ENCODE measurements around the gene SLC9A9.

The SLC9A9 gene

DNA sequence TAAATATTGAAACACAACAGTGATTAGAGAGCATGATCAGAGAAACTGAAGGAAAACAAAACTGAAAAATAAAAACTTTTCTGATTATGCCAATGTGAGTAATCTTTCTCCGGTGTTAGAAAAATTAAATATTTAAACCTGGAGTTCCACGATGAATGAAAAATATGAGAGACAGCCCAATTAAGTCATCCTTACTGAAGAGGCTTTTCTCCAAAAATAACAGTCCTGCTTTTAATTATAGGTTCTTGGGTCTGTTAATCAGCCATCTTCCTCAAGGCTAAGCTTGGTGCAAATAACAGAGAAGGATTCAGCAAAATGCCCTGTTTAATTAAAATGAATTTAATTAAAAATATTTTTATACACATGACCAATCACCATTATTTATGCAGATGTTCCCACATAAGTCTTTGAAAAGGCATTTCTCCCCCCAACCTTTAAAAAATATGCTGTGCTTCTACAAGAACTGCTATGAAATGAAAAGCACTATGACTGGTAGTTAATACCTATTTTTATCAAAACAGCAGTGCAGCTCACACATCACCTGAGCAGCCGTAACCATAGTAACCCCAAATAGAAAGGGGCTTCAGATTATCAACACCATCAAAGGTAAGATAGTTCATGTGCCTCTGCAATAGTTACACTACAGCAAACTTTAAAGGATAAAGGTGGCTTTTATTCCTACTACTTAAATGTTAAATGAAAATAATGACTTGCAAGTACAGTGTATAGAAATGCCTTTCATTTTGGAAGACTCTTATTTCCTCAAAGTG lies 175.7 kb downstream of the SLC9A9 start:
- no peak overlapping the region for H3K27ac Mint-ChIP-seq
- peaks cover 10% of the 10 kb centered on the region for H3K4me1 Mint-ChIP-seq (ENCODE audit: low read depth)

DNA sequence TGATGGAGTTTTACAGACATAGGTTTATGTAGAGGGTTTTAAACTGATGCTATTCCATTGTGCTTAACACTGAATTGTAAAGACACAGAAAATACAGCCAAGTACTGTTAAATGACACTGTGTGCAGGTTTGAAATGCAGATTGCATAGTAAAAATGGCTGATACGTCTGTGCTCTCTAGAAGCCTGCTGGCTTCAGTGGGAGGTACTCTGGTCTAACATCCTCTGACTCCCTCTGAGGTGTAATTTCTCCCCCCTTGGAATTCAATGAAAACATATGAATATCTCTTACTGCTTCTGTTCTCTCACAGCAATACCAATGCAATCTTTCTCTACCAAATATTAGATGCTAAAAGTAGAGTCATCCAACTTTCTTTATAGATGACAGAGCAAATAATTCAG lies 176.6 kb downstream of the SLC9A9 start:
- H3K27ac Mint-ChIP-seq = no peak overlapping the region
- no peaks in the 10 kb centered on the region for H3K36me3 Mint-ChIP-seq (ENCODE audit: low read depth)
- H3K27me3 Mint-ChIP-seq = no peaks in the 10 kb centered on the region
- H3K4me3 Mint-ChIP-seq = no peak overlapping the region
- intact Hi-C loops (cut with micrococcal nuclease) = loop anchor here (5.0 to 10.0 kb wide), 3 partner anchors 237 to 617 kb away; no protein-coding TSS in a partner anchor
- H3K4me1 Mint-ChIP-seq (ENCODE audit: low read depth) = peaks cover 10% of the 10 kb centered on the region
- no peaks in the 10 kb centered on the region for H3K9me3 Mint-ChIP-seq

More for the DNA sequence above, 175.7 kb downstream of the SLC9A9 start:
- no peaks in the 10 kb centered on the region for H3K9me3 Mint-ChIP-seq
- H3K27me3 Mint-ChIP-seq = no peaks in the 10 kb centered on the region
- intact Hi-C loops (cut with micrococcal nuclease) = loop anchor here (5.0 to 10.0 kb wide), 3 partner anchors 238 to 618 kb away; no protein-coding TSS in a partner anchor
- H3K36me3 Mint-ChIP-seq (ENCODE audit: low read depth) = no peaks in the 10 kb centered on the region
- no peak overlapping the region for H3K4me3 Mint-ChIP-seq

DNA sequence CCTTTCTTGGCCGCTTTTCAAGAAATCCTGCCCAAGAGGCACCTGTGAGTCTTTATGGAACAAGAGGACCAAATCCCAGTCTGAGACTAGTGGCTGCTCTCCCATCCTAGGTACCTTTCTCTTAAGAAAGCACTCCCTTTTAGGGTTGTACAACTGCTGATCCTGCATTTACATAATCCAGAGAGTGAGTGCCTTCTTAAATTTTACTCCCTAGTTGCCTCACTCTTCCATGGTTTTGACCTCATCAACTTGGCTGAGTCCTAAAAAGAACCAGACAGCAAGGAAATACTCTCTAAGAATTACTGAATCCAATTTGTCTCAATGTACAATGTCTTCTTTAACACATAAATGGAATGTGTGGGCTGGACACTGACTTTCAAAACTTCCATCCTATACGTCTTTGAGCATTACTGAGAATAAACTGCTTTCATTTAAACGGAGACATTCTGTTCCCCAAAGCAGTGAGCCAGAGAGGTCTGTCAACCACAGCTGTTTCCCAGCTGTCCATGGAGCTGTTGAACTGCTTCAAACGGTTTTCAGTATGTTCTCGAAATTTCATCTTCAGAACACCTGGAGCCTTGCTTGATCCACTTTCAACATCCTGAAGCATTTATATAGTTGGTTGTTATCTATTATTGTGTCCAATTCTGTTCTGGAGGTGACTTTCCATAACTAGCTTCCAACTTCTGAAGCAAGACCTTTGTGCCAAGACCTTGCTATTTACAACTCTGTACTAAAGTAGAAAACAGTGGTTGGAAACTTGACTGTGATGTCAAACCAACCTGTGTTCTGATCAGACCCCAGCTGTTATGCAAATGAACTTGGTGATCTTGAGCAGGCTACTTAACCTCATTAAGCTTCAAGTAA lies 179.1 kb downstream of the SLC9A9 start:
- Mint-ChIP-seq H3K27me3 (no peaks in the 10 kb centered on the region), H3K9me3 (peaks cover 6% of the 10 kb centered on the region), H3K4me1 (ENCODE audit: low read depth) (peaks cover 7% of the 10 kb centered on the region), H3K36me3 (ENCODE audit: low read depth) (no peaks in the 10 kb centered on the region), H3K27ac (no peak overlapping the region), H3K4me3 (no peak overlapping the region)
- intact Hi-C loops (cut with micrococcal nuclease) = no loop called here

DNA sequence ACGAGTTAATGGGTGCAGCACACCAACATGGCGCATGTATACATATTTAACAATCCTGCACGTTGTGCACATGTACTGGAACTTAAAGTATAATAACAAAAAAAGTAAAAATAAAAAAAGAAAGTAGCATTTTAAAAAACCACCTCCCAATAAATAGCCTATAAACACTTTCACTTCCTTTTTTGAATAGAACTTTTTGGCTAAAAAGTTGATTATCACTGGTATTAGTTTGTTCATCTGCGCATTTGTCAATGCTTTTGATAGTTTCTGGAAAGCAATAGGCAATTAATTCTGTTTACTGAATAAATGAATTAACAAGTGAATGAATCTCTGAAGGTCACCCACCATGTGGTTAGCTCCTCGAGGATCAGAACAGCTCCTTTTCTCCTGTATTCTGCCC lies 179.9 kb downstream of the SLC9A9 start:
- Mint-ChIP-seq H3K9me3 (peaks cover 13% of the 10 kb centered on the region), H3K4me3 (no peak overlapping the region), H3K27ac (no peak overlapping the region), H3K27me3 (no peaks in the 10 kb centered on the region), H3K4me1 (ENCODE audit: low read depth) (peaks cover 4% of the 10 kb centered on the region), H3K36me3 (ENCODE audit: low read depth) (peaks cover 3% of the 10 kb centered on the region)
- intact Hi-C loops (cut with micrococcal nuclease) = no loop called here

DNA sequence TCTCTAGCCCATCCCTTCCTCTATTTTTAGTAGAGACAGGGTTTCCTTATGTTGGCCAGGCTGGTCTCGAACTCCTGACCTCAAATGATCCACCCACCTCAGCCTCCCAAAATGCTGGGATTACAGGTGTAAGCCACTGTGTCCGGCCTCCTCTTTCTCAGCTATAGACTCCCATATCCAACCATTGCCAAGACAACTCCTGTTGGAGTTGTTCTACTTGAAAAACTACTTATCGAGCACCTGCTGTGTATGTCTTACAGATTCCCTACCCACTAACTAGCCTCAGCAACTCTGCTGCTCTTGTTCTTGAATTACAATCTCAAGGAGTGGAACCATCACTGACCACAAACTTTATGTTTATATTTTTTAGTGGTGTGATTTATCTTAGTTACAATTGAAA lies 186.6 kb downstream of the SLC9A9 start:
- Mint-ChIP-seq H3K36me3 (ENCODE audit: low read depth) (peaks cover 5% of the 10 kb centered on the region), H3K27ac (no peak overlapping the region), H3K4me1 (ENCODE audit: low read depth) (no peaks in the 10 kb centered on the region)

DNA sequence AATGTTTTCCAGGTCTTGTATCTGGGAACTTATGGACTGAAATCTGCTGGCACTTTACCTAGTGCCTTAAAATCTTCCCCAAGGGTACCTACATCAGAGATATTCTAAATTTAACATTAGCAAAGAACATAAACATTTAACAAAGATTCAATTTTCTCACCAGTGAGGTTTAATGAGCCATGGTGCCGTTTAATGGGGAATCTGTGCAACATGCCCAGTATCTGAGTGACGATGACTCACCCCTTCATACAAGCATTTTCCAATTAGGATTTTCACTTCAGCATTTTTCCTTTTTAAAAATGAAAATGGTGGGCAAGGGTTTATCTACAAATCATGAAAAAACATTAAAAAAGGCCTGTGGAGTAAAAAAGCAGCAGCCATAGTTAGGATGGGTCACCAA lies 189.4 kb downstream of the SLC9A9 start:
- H3K27ac Mint-ChIP-seq = no peak overlapping the region
- intact Hi-C loops (cut with micrococcal nuclease) = no loop called here
- peaks cover 5% of the 10 kb centered on the region for H3K36me3 Mint-ChIP-seq (ENCODE audit: low read depth)
- H3K9me3 Mint-ChIP-seq = peaks cover 16% of the 10 kb centered on the region
- no peak overlapping the region for H3K4me3 Mint-ChIP-seq
- no peaks in the 10 kb centered on the region for H3K4me1 Mint-ChIP-seq (ENCODE audit: low read depth)
- H3K27me3 Mint-ChIP-seq = no peaks in the 10 kb centered on the region

More for the DNA sequence above, 186.6 kb downstream of the SLC9A9 start:
- Mint-ChIP-seq H3K9me3 (peaks cover 25% of the 10 kb centered on the region), H3K27me3 (no peaks in the 10 kb centered on the region), H3K4me3 (no peak overlapping the region)
- intact Hi-C loops (cut with micrococcal nuclease) = no loop called here

DNA sequence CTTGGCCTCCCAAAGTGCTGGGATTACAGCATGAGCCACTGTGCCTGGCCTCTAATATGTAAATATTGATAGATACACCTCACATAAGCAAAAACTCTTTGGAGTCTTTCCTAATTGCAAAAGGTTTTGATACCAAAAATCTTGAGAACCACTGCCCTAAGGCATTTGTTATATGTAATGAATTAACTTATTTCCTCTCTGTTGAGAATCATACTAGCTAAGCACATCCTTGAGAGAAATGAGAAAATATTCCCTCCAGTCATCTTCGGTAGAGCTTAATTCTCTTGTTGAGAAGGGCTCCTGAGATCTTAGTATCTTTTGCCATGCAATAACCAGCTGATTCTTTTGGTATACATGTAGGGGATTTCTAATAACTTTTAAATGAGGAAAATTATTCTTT lies 190.2 kb downstream of the SLC9A9 start:
- H3K4me1 Mint-ChIP-seq (ENCODE audit: low read depth) = no peaks in the 10 kb centered on the region
- H3K4me3 Mint-ChIP-seq = no peak overlapping the region
- H3K36me3 Mint-ChIP-seq (ENCODE audit: low read depth) = no peaks in the 10 kb centered on the region
- intact Hi-C loops (cut with micrococcal nuclease) = no loop called here
- no peaks in the 10 kb centered on the region for H3K27me3 Mint-ChIP-seq
- H3K9me3 Mint-ChIP-seq = peaks cover 9% of the 10 kb centered on the region
- no peak overlapping the region for H3K27ac Mint-ChIP-seq

DNA sequence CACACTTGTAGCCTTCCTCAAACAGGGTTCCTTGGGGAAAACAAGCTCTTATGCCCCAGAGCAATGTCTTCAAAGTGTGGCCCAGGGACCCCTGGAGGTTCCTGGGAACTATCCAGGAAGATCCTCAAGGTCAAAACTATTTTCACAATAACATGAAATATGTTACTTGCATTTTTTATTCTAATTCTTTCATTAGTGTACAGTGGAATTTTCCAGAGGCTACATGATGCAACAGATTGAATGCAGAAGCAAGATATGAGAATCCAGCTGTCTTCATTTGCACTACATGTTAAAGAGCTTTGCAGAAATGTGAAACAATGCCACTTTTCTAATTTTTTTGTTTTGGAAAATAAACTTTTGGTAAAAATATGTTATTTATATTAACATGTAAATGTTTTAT lies 190.9 kb downstream of the SLC9A9 start:
- intact Hi-C loops (cut with micrococcal nuclease) = no loop called here
- Mint-ChIP-seq H3K4me3 (no peak overlapping the region), H3K36me3 (ENCODE audit: low read depth) (no peaks in the 10 kb centered on the region), H3K4me1 (ENCODE audit: low read depth) (no peaks in the 10 kb centered on the region), H3K9me3 (peaks cover 8% of the 10 kb centered on the region), H3K27me3 (no peaks in the 10 kb centered on the region), H3K27ac (no peak overlapping the region)

DNA sequence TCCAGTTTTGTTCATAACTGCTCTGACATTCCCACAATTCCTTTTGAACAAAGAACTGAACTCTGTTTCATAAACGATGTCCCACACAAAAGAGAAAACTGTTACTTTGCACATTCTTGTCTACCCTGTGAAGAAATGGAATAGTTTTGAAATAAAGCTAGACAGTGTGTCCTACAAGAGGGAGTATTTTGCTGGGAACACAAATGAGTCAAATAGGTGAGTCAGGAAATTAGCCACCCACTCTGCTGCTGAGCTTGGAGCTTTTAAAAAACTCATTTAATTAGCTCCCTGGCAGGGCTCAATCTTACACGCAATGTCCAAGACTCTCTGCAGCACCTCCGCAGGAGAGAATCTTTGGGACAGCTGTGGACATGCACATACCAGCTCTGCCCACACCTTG lies 193.4 kb downstream of the SLC9A9 start:
- intact Hi-C loops (cut with micrococcal nuclease) = no loop called here
- Mint-ChIP-seq H3K27me3 (no peaks in the 10 kb centered on the region), H3K4me3 (no peak overlapping the region), H3K4me1 (ENCODE audit: low read depth) (peaks cover 6% of the 10 kb centered on the region), H3K27ac (no peak overlapping the region), H3K9me3 (no peaks in the 10 kb centered on the region), H3K36me3 (ENCODE audit: low read depth) (peaks cover 7% of the 10 kb centered on the region)

DNA sequence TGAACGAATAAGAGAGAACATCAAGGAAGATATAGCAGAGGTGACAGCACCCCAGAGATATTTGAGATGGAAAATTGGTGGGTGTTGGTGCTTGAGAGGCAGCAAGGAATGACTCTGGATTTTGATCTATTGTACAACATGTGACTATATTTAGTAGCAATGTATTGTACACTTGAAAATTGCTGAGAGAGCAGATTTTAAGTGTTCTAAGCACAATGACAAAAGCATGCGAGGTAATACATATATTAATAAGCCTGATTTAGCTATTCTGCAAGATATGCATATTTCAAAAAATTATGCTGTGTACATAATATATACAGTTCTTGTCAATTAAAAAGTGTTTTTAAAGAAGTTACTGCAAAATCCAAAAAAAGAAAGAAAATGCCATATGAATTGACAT lies 194.3 kb downstream of the SLC9A9 start:
- H3K27me3 Mint-ChIP-seq = no peaks in the 10 kb centered on the region
- no peaks in the 10 kb centered on the region for H3K9me3 Mint-ChIP-seq
- intact Hi-C loops (cut with micrococcal nuclease) = no loop called here
- no peak overlapping the region for H3K27ac Mint-ChIP-seq
- peaks cover 6% of the 10 kb centered on the region for H3K4me1 Mint-ChIP-seq (ENCODE audit: low read depth)
- H3K4me3 Mint-ChIP-seq = no peak overlapping the region
- peaks cover 10% of the 10 kb centered on the region for H3K36me3 Mint-ChIP-seq (ENCODE audit: low read depth)

DNA sequence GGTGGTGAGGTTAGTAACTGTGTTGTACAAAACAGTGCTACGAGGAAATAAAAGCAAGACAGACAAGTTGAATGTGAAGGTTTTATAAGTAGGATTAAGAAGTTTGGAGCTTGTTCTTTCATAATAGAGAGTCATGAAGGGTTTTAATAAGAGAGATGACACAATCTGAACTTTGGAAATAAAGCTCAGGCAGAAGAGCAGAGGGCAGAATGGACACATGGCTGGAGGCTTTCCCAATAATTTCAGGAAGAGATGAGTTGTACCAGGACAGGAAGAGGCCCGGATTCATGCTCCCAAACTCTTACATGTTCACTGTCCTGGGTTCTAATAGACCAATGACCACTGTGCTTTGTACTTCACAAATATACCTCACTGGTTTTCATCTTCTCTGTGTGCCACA lies 194.8 kb downstream of the SLC9A9 start:
- intact Hi-C loops (cut with micrococcal nuclease) = no loop called here
- no peaks in the 10 kb centered on the region for H3K27me3 Mint-ChIP-seq
- H3K36me3 Mint-ChIP-seq (ENCODE audit: low read depth) = peaks cover 10% of the 10 kb centered on the region
- H3K4me1 Mint-ChIP-seq (ENCODE audit: low read depth) = peaks cover 6% of the 10 kb centered on the region
- no peaks in the 10 kb centered on the region for H3K9me3 Mint-ChIP-seq
- H3K27ac Mint-ChIP-seq = no peak overlapping the region
- H3K4me3 Mint-ChIP-seq = no peak overlapping the region

DNA sequence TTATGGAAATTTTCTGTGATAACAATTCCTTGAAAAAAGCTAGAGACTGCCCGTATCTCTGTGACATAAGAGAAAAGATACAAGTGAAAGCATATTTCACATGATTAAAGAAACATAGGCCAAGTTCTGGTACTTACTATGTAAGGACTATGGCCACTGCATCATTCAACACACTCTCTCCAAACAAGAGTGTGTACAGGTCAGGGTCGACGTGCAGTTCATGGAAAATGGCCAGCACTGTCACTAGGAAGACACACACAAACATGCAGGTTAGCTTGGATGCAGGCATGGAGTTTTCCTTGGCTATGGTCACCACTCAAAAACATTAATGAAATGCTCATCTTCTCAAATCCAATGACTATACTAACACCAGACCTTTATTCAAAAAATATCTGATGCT lies 196.2 kb downstream of the SLC9A9 start:
- Mint-ChIP-seq H3K4me1 (ENCODE audit: low read depth) (peaks cover 6% of the 10 kb centered on the region), H3K36me3 (ENCODE audit: low read depth) (peaks cover 10% of the 10 kb centered on the region), H3K27me3 (no peaks in the 10 kb centered on the region), H3K4me3 (no peak overlapping the region), H3K9me3 (no peaks in the 10 kb centered on the region), H3K27ac (no peak overlapping the region)
- intact Hi-C loops (cut with micrococcal nuclease) = no loop called here

DNA sequence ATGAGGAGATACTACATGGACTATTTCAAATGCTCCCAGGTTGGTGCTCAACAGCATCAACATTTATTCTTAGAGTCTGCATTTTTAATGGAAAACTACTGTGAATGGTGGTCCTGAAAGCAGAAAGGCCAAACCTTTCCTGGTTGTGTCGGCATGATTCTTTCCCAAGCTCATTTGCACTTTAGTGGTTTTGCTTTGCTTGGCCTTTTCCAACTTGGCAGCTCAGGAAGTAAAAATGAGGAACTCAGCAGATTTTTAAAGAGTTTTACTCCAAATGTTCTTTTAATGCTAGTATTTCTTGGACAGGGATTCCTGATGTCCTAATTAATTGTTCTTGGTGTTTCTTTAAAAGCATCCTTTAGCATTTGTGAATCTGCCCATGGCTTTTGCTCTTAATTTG lies 197.4 kb downstream of the SLC9A9 start:
- Mint-ChIP-seq H3K9me3 (no peaks in the 10 kb centered on the region), H3K36me3 (ENCODE audit: low read depth) (peaks cover 10% of the 10 kb centered on the region), H3K27me3 (no peaks in the 10 kb centered on the region), H3K4me1 (ENCODE audit: low read depth) (peaks cover 6% of the 10 kb centered on the region), H3K4me3 (no peak overlapping the region), H3K27ac (no peak overlapping the region)
- intact Hi-C loops (cut with micrococcal nuclease) = no loop called here

DNA sequence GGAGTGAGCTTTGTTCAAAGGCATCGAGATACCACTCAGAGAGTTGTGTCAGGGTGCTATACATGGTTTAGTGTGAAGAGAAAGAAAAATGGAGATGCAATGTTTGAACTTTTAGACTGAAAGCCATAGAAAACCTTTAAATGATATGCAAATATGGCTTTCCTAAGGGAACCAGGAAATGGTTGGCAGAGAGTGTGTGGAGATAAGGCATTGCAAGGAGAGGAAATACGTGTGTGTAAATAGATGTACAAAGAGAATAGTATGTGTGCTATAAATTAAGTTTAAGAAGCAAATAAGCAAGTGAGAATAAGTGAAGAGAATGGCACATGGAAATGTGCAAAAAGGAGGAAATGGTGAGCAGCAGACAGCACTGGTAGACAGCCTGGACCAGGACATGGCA lies 198.1 kb downstream of the SLC9A9 start:
- H3K27ac Mint-ChIP-seq = no peak overlapping the region
- intact Hi-C loops (cut with micrococcal nuclease) = no loop called here
- no peaks in the 10 kb centered on the region for H3K9me3 Mint-ChIP-seq
- H3K4me1 Mint-ChIP-seq (ENCODE audit: low read depth) = peaks cover 6% of the 10 kb centered on the region
- peaks cover 10% of the 10 kb centered on the region for H3K36me3 Mint-ChIP-seq (ENCODE audit: low read depth)
- no peaks in the 10 kb centered on the region for H3K27me3 Mint-ChIP-seq
- no peak overlapping the region for H3K4me3 Mint-ChIP-seq
